Epithelial cell of esophagus (primary cell): ENCODE measurements around the gene OSBPL10.

Source experiments
- DNase-seq: peaks from one replicate; pipeline ENCODE4 v3.0.0; 2010; ENCODE audit warnings: low read depth
- H3K4me3 ChIP-seq: 2 replicates; pipeline ENCODE4 v1.5.1; 2011; ENCODE audit warnings: mild to moderate bottlenecking, low read length, control low read depth
- TF ChIP-seq, protein P1 (sequence below): IDR thresholded peaks from 2 replicates; pipeline ENCODE4 v1.5.1; 2011; ENCODE audit warnings: low read depth, mild to moderate bottlenecking, low read length, control low read depth, inconsistent platforms; ENCODE audit not compliant: insufficient read depth; ENCODE audit errors: missing control alignments

The OSBPL10 gene

DNA sequence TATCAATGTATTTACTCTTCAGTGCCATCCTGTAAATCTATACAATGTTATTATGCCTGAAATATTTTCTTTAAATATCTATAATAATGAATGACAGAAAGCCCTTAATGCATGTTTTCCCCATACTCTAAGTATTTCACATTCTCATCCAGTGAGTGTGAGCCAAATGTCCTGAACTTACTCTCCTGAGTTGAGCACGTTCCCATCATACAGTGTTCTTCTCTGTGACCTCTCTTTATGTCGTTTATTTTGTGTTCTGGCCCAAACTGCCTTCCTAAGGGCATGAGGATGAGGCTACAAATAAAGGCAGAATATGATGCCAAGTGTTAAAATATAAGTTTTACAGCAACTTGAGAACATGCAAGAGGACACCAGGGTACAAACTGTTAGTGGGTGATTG is 3.3 kb downstream of the OSBPL10 start:
- no peak for DNase-seq
- H3K4me3 ChIP-seq, result no peak overlapping the region
- TF ChIP-seq, protein P1, sequence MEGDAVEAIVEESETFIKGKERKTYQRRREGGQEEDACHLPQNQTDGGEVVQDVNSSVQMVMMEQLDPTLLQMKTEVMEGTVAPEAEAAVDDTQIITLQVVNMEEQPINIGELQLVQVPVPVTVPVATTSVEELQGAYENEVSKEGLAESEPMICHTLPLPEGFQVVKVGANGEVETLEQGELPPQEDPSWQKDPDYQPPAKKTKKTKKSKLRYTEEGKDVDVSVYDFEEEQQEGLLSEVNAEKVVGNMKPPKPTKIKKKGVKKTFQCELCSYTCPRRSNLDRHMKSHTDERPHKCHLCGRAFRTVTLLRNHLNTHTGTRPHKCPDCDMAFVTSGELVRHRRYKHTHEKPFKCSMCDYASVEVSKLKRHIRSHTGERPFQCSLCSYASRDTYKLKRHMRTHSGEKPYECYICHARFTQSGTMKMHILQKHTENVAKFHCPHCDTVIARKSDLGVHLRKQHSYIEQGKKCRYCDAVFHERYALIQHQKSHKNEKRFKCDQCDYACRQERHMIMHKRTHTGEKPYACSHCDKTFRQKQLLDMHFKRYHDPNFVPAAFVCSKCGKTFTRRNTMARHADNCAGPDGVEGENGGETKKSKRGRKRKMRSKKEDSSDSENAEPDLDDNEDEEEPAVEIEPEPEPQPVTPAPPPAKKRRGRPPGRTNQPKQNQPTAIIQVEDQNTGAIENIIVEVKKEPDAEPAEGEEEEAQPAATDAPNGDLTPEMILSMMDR, result no peak

DNA sequence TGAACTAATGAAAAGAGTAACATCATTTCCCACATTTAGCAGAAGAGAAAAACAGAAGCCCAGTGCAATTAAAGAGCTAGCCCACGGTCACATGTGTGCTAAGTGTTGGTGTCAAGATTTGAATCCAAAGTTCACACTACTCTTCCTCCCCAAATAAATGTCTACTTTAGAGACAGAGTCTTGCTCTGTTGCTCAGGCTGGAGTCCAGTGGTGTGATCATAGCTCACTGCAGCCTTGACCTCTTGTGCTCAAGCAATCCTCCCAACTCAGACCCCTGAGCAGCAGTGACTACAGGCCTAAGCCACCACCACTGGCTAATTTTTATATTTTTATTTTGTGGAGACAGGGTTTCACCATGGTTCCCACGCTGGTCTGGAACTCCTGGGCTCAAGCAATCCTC is 4.8 kb downstream of the OSBPL10 start:
- no peak overlapping the region for H3K4me3 ChIP-seq
- no peak for DNase-seq
- TF ChIP-seq, protein P1, result no peak

DNA sequence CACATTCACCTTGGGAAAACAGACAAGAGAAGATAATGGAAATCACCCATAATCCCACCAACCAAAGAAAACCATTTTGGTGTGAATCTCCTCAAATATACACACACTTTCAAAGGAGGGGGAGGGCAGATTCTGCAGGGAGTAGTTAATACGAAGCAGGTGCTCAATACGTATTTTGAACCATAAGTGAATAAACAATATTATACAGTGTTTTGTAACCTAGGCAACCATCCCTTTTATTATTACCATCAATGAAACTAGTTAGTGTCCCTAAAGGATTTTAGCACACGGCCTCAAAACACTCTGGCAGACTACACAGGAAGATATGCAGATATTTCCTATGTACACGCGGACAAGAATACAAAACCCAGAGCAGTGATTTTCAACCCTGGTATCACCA is 6.1 kb downstream of the OSBPL10 start:
- H3K4me3 ChIP-seq, result no peak overlapping the region
- no peak for DNase-seq
- TF ChIP-seq, protein P1, result no peak

DNA sequence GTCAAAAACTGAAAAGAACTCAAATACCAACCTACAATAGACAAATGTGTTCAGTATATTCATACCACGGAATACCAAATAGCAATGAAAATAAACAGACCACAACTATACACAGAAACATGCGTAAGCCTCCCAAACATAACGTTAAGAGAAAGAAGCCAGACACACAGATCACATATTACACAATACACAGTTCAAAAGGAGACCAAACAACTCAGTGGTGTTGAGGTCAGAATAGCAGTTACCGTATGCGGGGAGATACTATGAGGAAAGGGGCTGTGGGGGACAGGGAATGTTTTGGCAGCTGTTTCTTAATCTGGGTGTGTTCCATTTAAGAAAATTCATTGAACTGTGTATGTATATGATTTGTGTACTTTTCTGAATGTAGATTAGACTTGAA is 6.6 kb downstream of the OSBPL10 start:
- TF ChIP-seq, protein P1, result no peak
- no peak for DNase-seq

DNA sequence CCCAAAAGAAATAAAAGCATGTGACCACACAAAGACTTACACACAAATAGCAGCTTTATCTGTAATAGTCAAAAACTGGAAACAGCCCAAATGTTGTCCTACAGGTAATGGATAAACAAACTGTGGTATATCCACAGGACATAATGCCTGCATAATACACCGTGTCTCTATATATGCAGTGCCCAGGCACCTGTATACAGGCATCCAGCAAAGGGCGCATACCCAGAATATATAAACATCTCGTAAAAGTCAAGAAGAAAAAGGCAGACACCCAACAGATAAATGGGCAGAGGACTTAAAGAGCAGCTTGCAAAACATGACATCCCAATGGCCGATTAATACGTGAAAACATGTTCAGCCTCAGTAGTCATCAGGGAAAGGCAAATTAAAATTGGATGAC is 7.2 kb downstream of the OSBPL10 start:
- TF ChIP-seq, protein P1, result no peak
- no peak for DNase-seq
- no peak overlapping the region for H3K4me3 ChIP-seq

More for the DNA sequence above, 6.6 kb downstream of the OSBPL10 start:
- no peak overlapping the region for H3K4me3 ChIP-seq

DNA sequence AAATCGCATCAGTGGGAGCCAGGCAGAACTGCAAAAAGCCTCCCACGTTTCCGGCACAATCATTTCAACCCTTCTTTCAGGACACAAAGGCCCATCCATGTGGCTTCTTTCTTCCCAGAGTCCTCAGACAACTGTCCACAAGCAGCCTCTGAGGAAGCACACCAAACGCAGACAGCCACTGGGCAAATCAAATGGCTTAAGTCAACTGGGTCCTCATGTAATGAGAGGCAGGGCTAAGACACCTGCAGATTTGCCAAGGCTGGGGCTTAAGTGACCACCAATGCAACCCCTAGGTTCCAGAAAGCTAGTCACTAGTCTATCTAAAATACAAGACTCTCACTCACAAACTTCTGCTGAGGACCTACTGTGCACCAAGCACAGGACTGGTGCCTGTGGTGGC is 8.0 kb downstream of the OSBPL10 start:
- H3K4me3 ChIP-seq, result no peak overlapping the region
- DNase-seq, result no peak
- TF ChIP-seq, protein P1, result no peak

DNA sequence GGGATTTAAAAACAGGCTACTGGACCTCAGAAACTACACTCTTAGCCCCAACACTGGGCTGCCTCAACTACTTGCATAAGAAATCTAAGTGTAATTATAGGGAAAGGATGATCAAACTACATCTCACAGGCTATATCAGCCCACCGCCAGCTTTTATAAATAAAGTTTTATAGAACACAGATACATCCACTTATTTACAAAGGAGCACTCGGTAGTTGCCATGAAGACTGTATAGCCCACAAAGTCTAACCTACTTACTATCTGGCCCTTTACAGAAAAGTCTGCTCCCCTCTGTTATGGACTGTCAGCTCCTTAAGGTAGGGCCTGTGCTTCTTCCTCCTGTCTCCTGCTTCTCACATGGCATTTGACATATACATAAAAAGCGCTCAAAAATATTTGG is 9.5 kb downstream of the OSBPL10 start:
- DNase-seq, result no peak
- H3K4me3 ChIP-seq, result no peak overlapping the region
- TF ChIP-seq, protein P1, result no peak
